ENCODE data around the gene FAM234B. TPM values are rescaled to one million over a fixed set of nuclear protein-coding genes. Genes with fewer than 3 reads are reported as not detected.

The FAM234B gene
- total RNA-seq, 4 donors from 2014 or later, result 24.0 to 32.3 (median 27.8) TPM

GRCh38 chr12:13062669-13063068 lies 18.5 kb downstream of the FAM234B start:
- peaks cover 30% of the 10 kb centered on the region for H3K36me3 ChIP-seq
- no peak for DNase-seq (ENCODE audit: low spot score in 2 of 2)
- H3K27ac ChIP-seq, result no peak overlapping the region
- WGBS, result 97% methylated on average over 5 of the region's 5 CpGs
- H3K9me3 ChIP-seq, result no peaks in the 10 kb centered on the region
- no peaks in the 10 kb centered on the region for H3K27me3 ChIP-seq
- H3K4me1 ChIP-seq, result no peaks in the 10 kb centered on the region
- TF ChIP-seq CTCF (IDR thresholded peaks at IDR 0.05), result no peak
- no peak for TF ChIP-seq POLR2AphosphoS5 (IDR thresholded peaks at IDR 0.05)
- no peak for TF ChIP-seq EP300 (IDR thresholded peaks at IDR 0.05)
- no peak for TF ChIP-seq POLR2A (IDR thresholded peaks at IDR 0.05)
- no peak overlapping the region for H3K4me3 ChIP-seq

- peaks cover 39% of the 10 kb centered on the region for H3K36me3 ChIP-seq
- DNase-seq (ENCODE audit: low spot score in 2 of 2), result no peak
- no peaks in the 10 kb centered on the region for H3K9me3 ChIP-seq
- 82% methylated on average over 2 of the region's 2 CpGs for WGBS
- no peaks in the 10 kb centered on the region for H3K27me3 ChIP-seq
- H3K4me1 ChIP-seq, result no peaks in the 10 kb centered on the region
- no peak for TF ChIP-seq POLR2A (IDR thresholded peaks at IDR 0.05)
- TF ChIP-seq EP300 (IDR thresholded peaks at IDR 0.05), result no peak
- no peak for TF ChIP-seq CTCF (IDR thresholded peaks at IDR 0.05)
- no peak for TF ChIP-seq POLR2AphosphoS5 (IDR thresholded peaks at IDR 0.05)
- H3K4me3 ChIP-seq, result no peak overlapping the region
- H3K27ac ChIP-seq, result no peak overlapping the region
Observed at GRCh38 chr12:13066014-13066413, 21.8 kb downstream of the FAM234B start.

- no peaks in the 10 kb centered on the region for H3K9me3 ChIP-seq
- no peaks in the 10 kb centered on the region for H3K27me3 ChIP-seq
- no peak overlapping the region for H3K4me3 ChIP-seq
- 90% methylated on average over 7 of the region's 7 CpGs for WGBS
- no peaks in the 10 kb centered on the region for H3K4me1 ChIP-seq
- no peak overlapping the region for H3K27ac ChIP-seq
- no peak for TF ChIP-seq EP300 (IDR thresholded peaks at IDR 0.05)
- no peak for TF ChIP-seq POLR2AphosphoS5 (IDR thresholded peaks at IDR 0.05)
- TF ChIP-seq POLR2A (IDR thresholded peaks at IDR 0.05), result no peak
- no peak for TF ChIP-seq CTCF (IDR thresholded peaks at IDR 0.05)
- peaks cover 37% of the 10 kb centered on the region for H3K36me3 ChIP-seq
- no peak for DNase-seq (ENCODE audit: low spot score in 2 of 2)
Observed at GRCh38 chr12:13066459-13066858, 22.3 kb downstream of the FAM234B start.

GRCh38 chr12:13067322-13067721 lies 23.1 kb downstream of the FAM234B start:
- H3K27ac ChIP-seq, result no peak overlapping the region
- no peak overlapping the region for H3K4me3 ChIP-seq
- no peaks in the 10 kb centered on the region for H3K4me1 ChIP-seq
- no peak for TF ChIP-seq POLR2A (IDR thresholded peaks at IDR 0.05)
- TF ChIP-seq CTCF (IDR thresholded peaks at IDR 0.05), result no peak
- TF ChIP-seq EP300 (IDR thresholded peaks at IDR 0.05), result no peak
- TF ChIP-seq POLR2AphosphoS5 (IDR thresholded peaks at IDR 0.05), result no peak
- H3K27me3 ChIP-seq, result no peaks in the 10 kb centered on the region
- WGBS, result 83% methylated on average over 1 of the region's 1 CpG
- H3K36me3 ChIP-seq, result peaks cover 32% of the 10 kb centered on the region
- no peaks in the 10 kb centered on the region for H3K9me3 ChIP-seq
- no peak for DNase-seq (ENCODE audit: low spot score in 2 of 2)

- H3K27me3 ChIP-seq, result no peaks in the 10 kb centered on the region
- H3K9me3 ChIP-seq, result no peaks in the 10 kb centered on the region
- WGBS, result 91% methylated on average over 6 of the region's 6 CpGs
- H3K4me1 ChIP-seq, result no peaks in the 10 kb centered on the region
- TF ChIP-seq EP300 (IDR thresholded peaks at IDR 0.05) (no peak), POLR2A (IDR thresholded peaks at IDR 0.05) (no peak), CTCF (IDR thresholded peaks at IDR 0.05) (no peak), POLR2AphosphoS5 (IDR thresholded peaks at IDR 0.05) (no peak)
- H3K27ac ChIP-seq, result no peak overlapping the region
- DNase-seq (ENCODE audit: low spot score in 2 of 2), result no peak
- peaks cover 29% of the 10 kb centered on the region for H3K36me3 ChIP-seq
- H3K4me3 ChIP-seq, result no peak overlapping the region
Observed at GRCh38 chr12:13069380-13069779, 25.2 kb downstream of the FAM234B start.
